ENCODE data around the gene ENO3.
A peak's percentile ranks its signal among the peaks of the same experiment; 100 is the strongest.

The ENO3 gene

GRCh38 chr17:4932756-4933155 lies 18.2 kb upstream of the ENO3 start:
- no peak for TF ChIP-seq ZFX (IDR thresholded peaks at IDR 0.05; ENCODE audit: borderline replicate concordance)
- TF ChIP-seq CTCF (IDR thresholded peaks at IDR 0.05), result no peak
- H3K27ac ChIP-seq, result no peak overlapping the region

GRCh38 chr17:4933646-4934045 lies 17.3 kb upstream of the ENO3 start:
- TF ChIP-seq ZFX (IDR thresholded peaks at IDR 0.05; ENCODE audit: borderline replicate concordance) (no peak), CTCF (IDR thresholded peaks at IDR 0.05) (no peak)
- H3K27ac ChIP-seq, result no peak overlapping the region

- TF ChIP-seq CTCF (IDR thresholded peaks at IDR 0.05) (peak; percentile 17; the same call in 1 of the 2 replicates), ZFX (IDR thresholded peaks at IDR 0.05; ENCODE audit: borderline replicate concordance) (no peak)
- H3K27ac ChIP-seq, result no peak overlapping the region
These were observed 16.5 kb upstream of the ENO3 start for GRCh38 chr17:4934173-4934979.

DNA sequence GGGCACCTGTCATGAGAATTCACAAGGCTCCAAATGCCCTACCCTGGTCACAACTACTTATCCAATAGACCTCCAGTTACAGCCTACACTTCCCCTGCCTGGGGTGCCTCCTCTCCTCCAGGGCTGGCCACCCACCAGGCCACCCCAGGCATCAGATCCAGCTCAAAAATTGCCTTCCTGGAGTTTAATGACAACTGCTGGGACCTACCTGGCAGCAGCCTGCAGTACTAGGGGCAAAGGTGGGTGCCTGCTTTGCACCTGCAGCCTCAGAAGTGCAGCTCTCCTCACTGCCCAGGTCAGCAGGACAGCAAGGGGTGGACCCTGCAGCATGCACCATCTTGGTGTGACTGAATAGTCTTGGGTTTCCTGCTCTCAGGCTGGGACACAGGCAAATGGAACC lies 15.3 kb upstream of the ENO3 start:
- no peak for TF ChIP-seq CTCF (IDR thresholded peaks at IDR 0.05)
- no peak for TF ChIP-seq ZFX (IDR thresholded peaks at IDR 0.05; ENCODE audit: borderline replicate concordance)

GRCh38 chr17:4936436-4936835 lies 14.5 kb upstream of the ENO3 start:
- H3K27ac ChIP-seq, result no peak overlapping the region
- no peak for TF ChIP-seq ZFX (IDR thresholded peaks at IDR 0.05; ENCODE audit: borderline replicate concordance)
- no peak for TF ChIP-seq CTCF (IDR thresholded peaks at IDR 0.05)

More for the DNA sequence above, 15.3 kb upstream of the ENO3 start:
- no peak overlapping the region for H3K27ac ChIP-seq

GRCh38 chr17:4937553-4937952 lies 13.4 kb upstream of the ENO3 start:
- TF ChIP-seq CTCF (IDR thresholded peaks at IDR 0.05) (no peak), ZFX (IDR thresholded peaks at IDR 0.05; ENCODE audit: borderline replicate concordance) (no peak)
- H3K27ac ChIP-seq, result no peak overlapping the region

- peak overlapping the region; percentile 98; the same call in 1 of the 2 replicates for H3K27ac ChIP-seq
- TF ChIP-seq ZFX (IDR thresholded peaks at IDR 0.05; ENCODE audit: borderline replicate concordance) (no peak), CTCF (IDR thresholded peaks at IDR 0.05) (no peak)
These were observed 12.8 kb upstream of the ENO3 start for GRCh38 chr17:4938069-4938491.

Data from 22Rv1 (cell line).